Loucy (cell line): Measurements from ENCODE around the gene VSIG2.

Source experiments
- H2AFZ ChIP-seq: fragments of 200-600 bp; sonication (generic); 2 replicates; pipeline ENCODE4 v1.6.0; 2016; ENCODE audit warnings: antibody characterized with exemption, mild to moderate bottlenecking, low read length, moderate library complexity
- H3F3A ChIP-seq: fragments of 200-600 bp; 2 replicates; pipeline ENCODE4 v1.6.0; 2016; ENCODE audit warnings: antibody characterized with exemption, low read depth, mild to moderate bottlenecking
- H3K27me3 ChIP-seq: fragments of 200-600 bp; sonication (generic); 2 replicates; pipeline ENCODE4 v1.6.1; 2014; ENCODE audit warnings: low read length, mild to moderate bottlenecking; ENCODE audit not compliant: insufficient read depth, poor library complexity, severe bottlenecking
- H3K36me3 ChIP-seq: fragments of 200-600 bp; sonication (generic); 2 replicates; pipeline ENCODE4 v1.6.1; 2016; ENCODE audit warnings: low read length; ENCODE audit not compliant: insufficient read depth
- H3K4me1 ChIP-seq: fragments of 200-600 bp; sonication (generic); 2 replicates; pipeline ENCODE4 v1.5.1; 2014; ENCODE audit warnings: low read length, mild to moderate bottlenecking; ENCODE audit not compliant: insufficient read depth, poor library complexity, severe bottlenecking
- H3K4me2 ChIP-seq: fragments of 200-600 bp; sonication (generic); 2 replicates; pipeline ENCODE4 v1.6.0; 2014; ENCODE audit warnings: antibody characterized with exemption, low read length, low read depth, mild to moderate bottlenecking; ENCODE audit not compliant: poor library complexity, severe bottlenecking
- H3K4me3 ChIP-seq: fragments of 200-600 bp; sonication (generic); 2 replicates; pipeline ENCODE4 v1.5.1; 2014; ENCODE audit warnings: low read length, mild to moderate bottlenecking, mixed read lengths; ENCODE audit not compliant: poor library complexity, severe bottlenecking
- H3K79me2 ChIP-seq: fragments of 200-600 bp; sonication (generic); 2 replicates; pipeline ENCODE4 v1.6.1; 2014; ENCODE audit warnings: low read length; ENCODE audit not compliant: insufficient read depth
- H3K9ac ChIP-seq: fragments of 200-600 bp; sonication (generic); 2 replicates; pipeline ENCODE4 v1.6.0; 2014; ENCODE audit warnings: mild to moderate bottlenecking, low read depth, low read length, moderate library complexity; ENCODE audit not compliant: poor library complexity, severe bottlenecking
- H3K9me2 ChIP-seq: fragments of 200-600 bp; sonication (generic); replicated peaks from 2 replicates; pipeline ENCODE4 v1.6.1; 2016; ENCODE audit warnings: low read depth, low read length, mixed read lengths
- H3K9me3 ChIP-seq: fragments of 200-600 bp; sonication (generic); 2 replicates; pipeline ENCODE4 v1.6.1; 2014; ENCODE audit warnings: mild to moderate bottlenecking, antibody characterized with exemption, low read length, low read depth; ENCODE audit not compliant: insufficient read depth
- H4K20me1 ChIP-seq: fragments of 200-600 bp; sonication (generic); 2 replicates; pipeline ENCODE4 v1.6.0; 2014; ENCODE audit warnings: antibody characterized with exemption, low read length, mild to moderate bottlenecking; ENCODE audit not compliant: insufficient read depth, poor library complexity, severe bottlenecking
- CTCF ChIP-seq: fragments of 200-600 bp; sonication (generic); conservative IDR thresholded peaks from 2 replicates; pipeline ENCODE4 v1.5.1; 2014; ENCODE audit warnings: mild to moderate bottlenecking, antibody characterized with exemption, low read length
- EZH2phosphoT487 ChIP-seq: fragments of 200-600 bp; IDR thresholded peaks from 2 replicates; pipeline ENCODE4 v1.6.1; 2018; ENCODE audit warnings: antibody characterized with exemption, mild to moderate bottlenecking, moderate library complexity, borderline replicate concordance

Gene VSIG2

DNA sequence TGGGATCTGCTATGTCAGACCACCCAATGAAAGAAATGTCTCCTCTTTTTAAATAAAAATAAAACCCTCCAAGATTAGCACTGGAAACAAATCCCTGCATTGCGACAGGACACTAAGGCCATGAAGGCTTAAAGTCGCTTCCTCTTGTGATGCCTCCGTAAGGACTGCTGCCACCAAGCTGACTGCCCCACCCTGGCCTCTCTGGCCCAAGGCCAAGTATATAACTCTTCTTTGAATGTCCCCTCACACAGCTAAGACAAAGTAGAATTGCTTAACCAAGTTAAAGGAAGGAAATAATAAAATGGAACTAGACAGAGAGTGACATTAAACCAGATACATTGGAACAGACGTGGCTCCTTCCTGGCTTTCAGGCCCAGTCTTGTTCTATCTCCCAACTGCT is 19.8 kb downstream of the VSIG2 start:
- Histone ChIP-seq H3K9ac (no peak overlapping the region), H3F3A (no peaks in the 10 kb centered on the region), H3K4me2 (peak overlapping the region; percentile 43), H3K27me3 (no peaks in the 10 kb centered on the region), H3K79me2 (no peaks in the 10 kb centered on the region), H3K9me3 (no peaks in the 10 kb centered on the region), H3K4me1 (peaks cover 23% of the 10 kb centered on the region), H4K20me1 (no peaks in the 10 kb centered on the region), H3K36me3 (no peaks in the 10 kb centered on the region), H3K4me3 (peak overlapping the region; percentile 5), H3K9me2 (no peaks in the 10 kb centered on the region), H2AFZ (peak overlapping the region; percentile 41; the same call in 1 of the 2 replicates)
- TF ChIP-seq EZH2phosphoT487, result no peak
- TF ChIP-seq CTCF, result no peak

DNA sequence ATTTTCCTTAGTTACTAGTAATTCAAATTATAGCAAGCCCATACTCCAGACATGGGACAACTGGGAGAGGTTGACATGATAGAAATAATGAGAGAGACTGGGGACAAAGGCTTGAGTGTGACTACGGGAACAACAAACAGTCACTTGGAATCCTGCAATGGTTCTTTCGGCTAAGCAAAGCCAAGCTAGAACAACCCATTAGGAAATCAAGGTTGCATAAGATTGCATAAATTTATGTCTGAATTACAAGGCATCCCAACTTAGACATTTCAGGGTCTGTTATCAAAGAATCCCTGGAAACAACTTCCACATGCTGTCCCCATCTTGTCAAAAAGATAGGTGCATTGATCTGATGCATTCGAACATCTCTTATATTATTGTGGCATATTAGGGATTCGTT is 22.5 kb downstream of the VSIG2 start:
- Histone ChIP-seq H3K9me2 (no peaks in the 10 kb centered on the region), H3K4me2 (no peak overlapping the region), H4K20me1 (no peaks in the 10 kb centered on the region), H3K27me3 (no peaks in the 10 kb centered on the region), H3K9ac (no peak overlapping the region), H3K4me1 (peaks cover 38% of the 10 kb centered on the region), H3K79me2 (no peaks in the 10 kb centered on the region), H2AFZ (no peak overlapping the region), H3F3A (no peaks in the 10 kb centered on the region), H3K9me3 (no peaks in the 10 kb centered on the region), H3K4me3 (no peak overlapping the region), H3K36me3 (no peaks in the 10 kb centered on the region)
- TF ChIP-seq CTCF (no peak), EZH2phosphoT487 (no peak)

- no peaks in the 10 kb centered on the region for H3F3A ChIP-seq
- H3K79me2 ChIP-seq, result no peaks in the 10 kb centered on the region
- H2AFZ ChIP-seq, result no peak overlapping the region
- H3K4me1 ChIP-seq, result peaks cover 52% of the 10 kb centered on the region
- H3K9ac ChIP-seq, result no peak overlapping the region
- no peaks in the 10 kb centered on the region for H3K9me2 ChIP-seq
- H3K9me3 ChIP-seq, result no peaks in the 10 kb centered on the region
- no peaks in the 10 kb centered on the region for H3K36me3 ChIP-seq
- H3K4me3 ChIP-seq, result no peak overlapping the region
- H3K27me3 ChIP-seq, result no peaks in the 10 kb centered on the region
- H3K4me2 ChIP-seq, result no peak overlapping the region
- no peak for TF ChIP-seq CTCF
- no peak for TF ChIP-seq EZH2phosphoT487
- no peaks in the 10 kb centered on the region for H4K20me1 ChIP-seq
Measured at GRCh38 chr11:124728134-124728533, 23.9 kb downstream of the VSIG2 start.
